Transverse colon (tissue), 3 donors: ENCODE results near the gene ZBTB48.

Source experiments
- CTCF ChIP-seq, 5 experiments: fragments of 200-600 bp in 3 of 5; fragments of 450-650 bp in 2 of 5; sonication (generic) in 3 of 5; IDR thresholded peaks; 1 replicate in 2 of 5; 2 replicates in 3 of 5; pipeline ENCODE4 v1.5.1; 2016 to 2017; ENCODE audit warnings: antibody characterized with exemption in 5 of 5, inconsistent platforms in 3 of 5, mild to moderate bottlenecking in 2 of 5, moderate library complexity in 1 of 5
- EP300 ChIP-seq: sonication (generic); formaldehyde crosslinking; IDR thresholded peaks from one replicate; pipeline ENCODE4 v1.6.1; 2017; ENCODE audit warnings: antibody characterized with exemption, low read depth
- POLR2A ChIP-seq: fragments of 450-650 bp; IDR thresholded peaks from one replicate; pipeline ENCODE4 v1.6.1; 2016; ENCODE audit warnings: antibody characterized with exemption, mild to moderate bottlenecking, moderate library complexity

DNA sequence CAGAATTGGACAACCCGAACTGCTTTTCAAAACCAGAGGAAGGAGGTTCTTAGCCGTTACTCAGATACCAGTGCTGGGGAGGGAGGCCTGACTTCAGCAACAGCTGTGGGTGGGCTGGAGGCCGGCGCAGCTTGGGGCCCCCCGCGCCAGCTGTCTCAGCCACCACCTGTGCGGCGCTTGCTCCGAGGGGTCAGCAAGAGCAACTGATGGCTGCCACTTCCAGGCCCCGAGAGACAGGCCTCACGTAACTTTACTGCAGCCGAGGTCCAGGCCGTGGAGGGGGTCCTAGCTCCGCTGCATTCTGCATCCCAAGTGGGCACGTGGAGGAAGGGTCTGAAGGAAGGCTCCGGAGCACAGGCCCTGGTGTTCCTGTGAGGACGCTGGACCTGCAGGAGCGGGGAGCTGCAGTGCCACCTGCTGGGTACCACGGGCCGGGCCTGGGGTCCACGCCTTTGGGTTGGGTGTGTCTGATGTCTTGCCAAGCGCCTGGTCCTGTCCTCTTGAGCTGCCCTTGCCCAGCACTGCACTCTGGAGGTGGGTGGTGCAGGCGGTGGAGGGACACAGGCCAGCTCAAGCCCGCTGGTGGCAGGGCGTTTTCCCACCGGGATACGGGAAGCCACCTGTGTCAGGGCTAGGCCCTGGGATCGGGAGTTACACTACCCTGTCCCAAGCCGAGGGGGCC lies 54.7 kb downstream of the ZBTB48 start:
- TF ChIP-seq EP300 (no peak), CTCF (IDR thresholded peaks at IDR 0.05) (peak; percentile 36 to 70 (median 48)), POLR2A (no peak)
